RWPE2 (cell line): ENCODE measurements around the gene LRRC73.

Experiments used
- ATAC-seq: fragments of 200-7000 bp; cut with Tn5 transposase; 3 replicates; pipeline ENCODE4 v1.9.1; 2021; ENCODE audit warnings: low read depth
- DNase-seq: peaks from one replicate; pipeline ENCODE4 v3.0.0-alpha.2; 2020; ENCODE audit warnings: low spot score
- H3K27ac ChIP-seq: fragments of 450-650 bp; 2 replicates; pipeline ENCODE4 v1.5.1; 2017; ENCODE audit warnings: mild to moderate bottlenecking; ENCODE audit not compliant: poor library complexity, severe bottlenecking
- H3K27me3 ChIP-seq: fragments of 250-450 bp; sonication (Bioruptor Pico); 2 replicates; pipeline ENCODE4 v1.5.1; 2021; ENCODE audit warnings: mild to moderate bottlenecking, moderate library complexity; ENCODE audit not compliant: insufficient read depth, poor library complexity, severe bottlenecking
- H3K36me3 ChIP-seq: fragments of 250-450 bp; sonication (Bioruptor Pico); 2 replicates; pipeline ENCODE4 v1.5.1; 2020; ENCODE audit warnings: low read depth, mild to moderate bottlenecking, moderate library complexity
- H3K4me1 ChIP-seq: fragments of 250-450 bp; sonication (Bioruptor Pico); 2 replicates; pipeline ENCODE4 v1.5.1; 2021; ENCODE audit warnings: mild to moderate bottlenecking, moderate library complexity; ENCODE audit not compliant: insufficient read depth, poor library complexity, severe bottlenecking
- H3K4me3 ChIP-seq: fragments of 250-450 bp; sonication (Bioruptor Pico); 2 replicates; pipeline ENCODE4 v1.5.1; 2021; ENCODE audit warnings: mild to moderate bottlenecking, moderate library complexity; ENCODE audit not compliant: severe bottlenecking
- H3K9me3 ChIP-seq: fragments of 250-450 bp; sonication (Bioruptor Pico); 2 replicates; pipeline ENCODE4 v1.5.1; 2021; ENCODE audit warnings: mild to moderate bottlenecking, moderate library complexity; ENCODE audit not compliant: severe bottlenecking
- TF ChIP-seq, protein P1 (sequence below): fragments of 450-650 bp; IDR thresholded peaks from one replicate; pipeline ENCODE4 v1.5.1; 2017; ENCODE audit warnings: mild to moderate bottlenecking, moderate library complexity; ENCODE audit not compliant: poor library complexity, severe bottlenecking

LRRC73 gene

GRCh38 chr6:43481075-43481474, 29.1 kb downstream of the LRRC73 start:
- no peaks in the 10 kb centered on the region for H3K27me3 ChIP-seq
- peaks cover 22% of the 10 kb centered on the region for H3K4me1 ChIP-seq
- H3K4me3 ChIP-seq, result no peak overlapping the region
- TF ChIP-seq, protein P1, sequence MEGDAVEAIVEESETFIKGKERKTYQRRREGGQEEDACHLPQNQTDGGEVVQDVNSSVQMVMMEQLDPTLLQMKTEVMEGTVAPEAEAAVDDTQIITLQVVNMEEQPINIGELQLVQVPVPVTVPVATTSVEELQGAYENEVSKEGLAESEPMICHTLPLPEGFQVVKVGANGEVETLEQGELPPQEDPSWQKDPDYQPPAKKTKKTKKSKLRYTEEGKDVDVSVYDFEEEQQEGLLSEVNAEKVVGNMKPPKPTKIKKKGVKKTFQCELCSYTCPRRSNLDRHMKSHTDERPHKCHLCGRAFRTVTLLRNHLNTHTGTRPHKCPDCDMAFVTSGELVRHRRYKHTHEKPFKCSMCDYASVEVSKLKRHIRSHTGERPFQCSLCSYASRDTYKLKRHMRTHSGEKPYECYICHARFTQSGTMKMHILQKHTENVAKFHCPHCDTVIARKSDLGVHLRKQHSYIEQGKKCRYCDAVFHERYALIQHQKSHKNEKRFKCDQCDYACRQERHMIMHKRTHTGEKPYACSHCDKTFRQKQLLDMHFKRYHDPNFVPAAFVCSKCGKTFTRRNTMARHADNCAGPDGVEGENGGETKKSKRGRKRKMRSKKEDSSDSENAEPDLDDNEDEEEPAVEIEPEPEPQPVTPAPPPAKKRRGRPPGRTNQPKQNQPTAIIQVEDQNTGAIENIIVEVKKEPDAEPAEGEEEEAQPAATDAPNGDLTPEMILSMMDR, result no peak
- H3K36me3 ChIP-seq, result peaks cover 30% of the 10 kb centered on the region
- DNase-seq (no peak), ATAC-seq (peak; percentile 69)
- peak overlapping the region; percentile 74 for H3K27ac ChIP-seq
- H3K9me3 ChIP-seq, result no peaks in the 10 kb centered on the region

DNA sequence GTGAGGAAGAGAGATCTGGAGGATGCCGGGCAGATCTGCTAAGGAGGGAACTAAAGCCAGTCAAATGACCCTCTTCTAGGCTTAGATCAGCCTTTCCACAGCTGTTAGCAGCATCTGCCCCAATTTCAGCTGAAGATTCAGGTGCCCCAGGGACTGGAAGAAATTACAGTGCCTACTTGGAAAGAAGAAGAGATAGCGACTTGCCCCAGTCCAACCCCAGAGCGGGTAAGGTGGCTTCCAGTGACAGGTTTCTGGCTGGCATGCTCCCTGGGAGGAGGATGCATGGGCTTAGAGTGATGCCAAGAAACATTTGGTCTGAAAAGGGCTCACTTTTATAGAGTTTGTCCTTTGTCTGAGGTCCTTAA, 32.2 kb downstream of the LRRC73 start:
- Histone ChIP-seq H3K36me3 (peaks cover 21% of the 10 kb centered on the region), H3K4me3 (peak overlapping the region; percentile 52), H3K27me3 (no peaks in the 10 kb centered on the region), H3K9me3 (no peaks in the 10 kb centered on the region), H3K27ac (peak overlapping the region; percentile 24), H3K4me1 (peaks cover 22% of the 10 kb centered on the region)
- DNase-seq (no peak), ATAC-seq (no peak)
- TF ChIP-seq, protein P1, result no peak

DNA sequence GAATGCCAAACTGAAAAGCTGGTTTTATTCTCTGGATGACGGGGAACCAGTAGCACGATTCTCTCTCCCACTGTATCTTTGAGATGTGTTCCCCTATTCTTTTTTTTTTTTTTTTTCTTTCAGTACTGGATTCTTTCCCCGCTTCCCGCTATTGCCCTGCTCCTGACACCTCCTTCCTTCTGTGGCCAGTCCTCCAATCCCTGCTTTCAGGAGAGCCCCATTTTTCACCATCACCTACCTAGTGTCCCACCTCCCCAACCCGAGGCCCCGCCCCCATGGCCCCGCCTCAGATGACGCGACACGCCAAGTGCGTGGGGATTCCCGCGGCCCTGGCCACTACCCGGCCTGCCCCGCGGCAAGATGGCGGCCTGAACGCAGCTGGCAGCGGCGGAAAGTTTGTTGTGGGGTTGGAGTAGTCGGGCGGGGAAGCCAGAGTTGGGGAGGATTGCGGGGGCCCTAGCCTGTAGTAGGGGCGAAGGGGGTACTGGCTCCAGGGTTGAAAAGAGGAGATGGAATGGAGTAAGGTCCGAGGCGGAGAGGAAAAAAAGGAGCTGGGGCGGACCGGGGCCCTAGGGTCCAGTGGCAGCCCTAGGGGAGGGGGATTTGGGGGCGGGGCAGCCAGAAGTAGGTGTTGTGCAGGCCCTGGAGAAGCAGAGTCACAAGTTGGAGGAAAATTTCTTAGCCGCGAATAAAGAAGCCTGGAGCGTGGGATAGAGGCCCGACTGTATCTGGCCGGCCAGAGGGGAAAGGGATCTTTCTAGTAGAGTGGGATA, 32.7 kb downstream of the LRRC73 start, which contains the start of gene TJAP1:
Gene TJAP1, plus strand, starts transcription at position 336 of the 773 bp plus-strand sequence. CDS start 21,432 bp downstream, outside the sequence.
- Histone ChIP-seq H3K27me3 (no peaks in the 10 kb centered on the region), H3K36me3 (peaks cover 17% of the 10 kb centered on the region; the same call in 1 of the 2 replicates), H3K9me3 (no peaks in the 10 kb centered on the region), H3K4me3 (peak within 1 kb of the TSS; percentile 52), H3K4me1 (peaks cover 23% of the 10 kb centered on the region), H3K27ac (peak within 1 kb of the TSS; percentile 24)
- peak; percentile 85 for ATAC-seq
- DNase-seq, result peak; percentile 91
- TF ChIP-seq, protein P1, result no peak

GRCh38 chr6:43476746-43477145, 33.4 kb downstream of the LRRC73 start:
- no peaks in the 10 kb centered on the region for H3K27me3 ChIP-seq
- H3K4me1 ChIP-seq, result peaks cover 17% of the 10 kb centered on the region
- DNase-seq, result no peak
- H3K4me3 ChIP-seq, result peak overlapping the region; percentile 52
- H3K27ac ChIP-seq, result peak overlapping the region; percentile 24
- peaks cover 17% of the 10 kb centered on the region; the same call in 1 of the 2 replicates for H3K36me3 ChIP-seq
- TF ChIP-seq, protein P1, result no peak
- H3K9me3 ChIP-seq, result no peaks in the 10 kb centered on the region
- ATAC-seq, result no peak

DNA sequence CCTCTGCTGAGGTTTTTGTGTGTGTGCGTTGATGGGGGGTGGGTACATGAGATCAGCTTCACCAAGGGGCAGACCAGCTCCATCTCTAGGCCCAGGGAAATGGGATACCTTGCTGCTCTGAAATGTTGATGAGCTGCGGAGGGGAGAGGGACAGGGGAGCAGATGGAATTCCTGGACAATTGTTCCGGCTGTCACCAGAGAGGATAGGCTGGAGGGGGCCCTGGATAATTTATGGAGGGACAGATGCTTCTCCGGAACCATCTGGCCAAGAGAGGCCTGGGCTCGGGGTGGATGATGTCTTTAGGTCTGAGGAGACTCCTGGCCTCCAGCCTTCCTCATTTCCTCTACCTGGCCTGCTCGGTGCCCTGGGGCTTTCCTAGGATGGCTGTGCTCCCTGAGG, 34.6 kb downstream of the LRRC73 start:
- Histone ChIP-seq H3K36me3 (peaks cover 13% of the 10 kb centered on the region; the same call in 1 of the 2 replicates), H3K9me3 (no peaks in the 10 kb centered on the region), H3K27ac (no peak overlapping the region), H3K4me1 (peaks cover 4% of the 10 kb centered on the region), H3K4me3 (no peak overlapping the region), H3K27me3 (no peaks in the 10 kb centered on the region)
- DNase-seq, result no peak
- ATAC-seq, result no peak
- TF ChIP-seq, protein P1, result no peak
